SK-N-MC (cell line): ENCODE results near the gene RASSF10.

ENCODE experiments used
- DNase-seq: peaks from one replicate; pipeline ENCODE4 v3.0.0-alpha.2; 2011; ENCODE audit warnings: low read depth, low spot score
- H3K27ac ChIP-seq: fragments of 200-600 bp; sonication (generic); 2 replicates; pipeline ENCODE4 v1.5.1; 2016; ENCODE audit warnings: mixed run types
- H3K36me3 ChIP-seq: fragments of 200-600 bp; sonication (generic); 2 replicates; pipeline ENCODE4 v1.6.1; 2017; ENCODE audit warnings: antibody characterized with exemption, low read length, mixed read lengths; ENCODE audit not compliant: insufficient read depth
- H3K4me3 ChIP-seq: fragments of 200-600 bp; sonication (generic); 2 replicates; pipeline ENCODE4 v1.5.1; 2016
- H3K9ac ChIP-seq: fragments of 200-600 bp; sonication (generic); 2 replicates; pipeline ENCODE4 v1.8.0; 2017; ENCODE audit warnings: mixed run types, mixed read lengths; ENCODE audit not compliant: insufficient read length
- H3K9me3 ChIP-seq: fragments of 200-600 bp; sonication (generic); 2 replicates; pipeline ENCODE4 v1.6.1; 2017; ENCODE audit warnings: low read depth, mild to moderate bottlenecking, antibody characterized with exemption, low read length, moderate library complexity, mixed read lengths
- EZH2 ChIP-seq: fragments of 200-600 bp; sonication (generic); IDR thresholded peaks from one replicate; pipeline ENCODE4 v1.6.1; 2017; ENCODE audit warnings: antibody characterized with exemption
- FOXP2 ChIP-seq: optimal IDR thresholded peaks from 2 replicates; pipeline ENCODE3; 2011; ENCODE audit warnings: mild to moderate bottlenecking, moderate library complexity; ENCODE audit not compliant: insufficient read depth; ENCODE audit errors: extremely low read length, control extremely low read depth
- POLR2AphosphoS5 ChIP-seq: IDR thresholded peaks from 2 replicates; pipeline ENCODE4 v1.6.1; 2012; ENCODE audit warnings: mild to moderate bottlenecking, low read depth, low read length, borderline replicate concordance

RASSF10 gene

GRCh38 chr11:12968826-12969225, 40.3 kb upstream of the RASSF10 start:
- Histone ChIP-seq H3K4me3 (no peak overlapping the region), H3K27ac (no peak overlapping the region), H3K9ac (no peak overlapping the region), H3K9me3 (no peaks in the 10 kb centered on the region), H3K36me3 (no peaks in the 10 kb centered on the region)
- no peak for DNase-seq
- TF ChIP-seq FOXP2 (no peak), EZH2 (no peak), POLR2AphosphoS5 (no peak)

- Histone ChIP-seq H3K9me3 (no peaks in the 10 kb centered on the region), H3K27ac (no peak overlapping the region), H3K36me3 (no peaks in the 10 kb centered on the region), H3K4me3 (no peak overlapping the region), H3K9ac (no peak overlapping the region)
- DNase-seq, result no peak
- TF ChIP-seq POLR2AphosphoS5, result no peak
- no peak for TF ChIP-seq EZH2
- no peak for TF ChIP-seq FOXP2
Measured at GRCh38 chr11:12971955-12972354, 37.2 kb upstream of the RASSF10 start.

- Histone ChIP-seq H3K27ac (no peak overlapping the region), H3K9me3 (no peaks in the 10 kb centered on the region), H3K4me3 (no peak overlapping the region), H3K36me3 (no peaks in the 10 kb centered on the region), H3K9ac (no peak overlapping the region)
- no peak for TF ChIP-seq POLR2AphosphoS5
- TF ChIP-seq EZH2, result no peak
- no peak for TF ChIP-seq FOXP2
- no peak for DNase-seq
Measured at GRCh38 chr11:12973528-12974181, 35.5 kb upstream of the RASSF10 start.

GRCh38 chr11:12975195-12975594, 33.9 kb upstream of the RASSF10 start:
- H3K36me3 ChIP-seq, result no peaks in the 10 kb centered on the region
- TF ChIP-seq FOXP2 (no peak), EZH2 (no peak), POLR2AphosphoS5 (no peak)
- DNase-seq, result no peak

GRCh38 chr11:12979928-12980689, 29.0 kb upstream of the RASSF10 start:
- TF ChIP-seq EZH2, result no peak
- TF ChIP-seq POLR2AphosphoS5, result no peak
- no peak for TF ChIP-seq FOXP2
- no peak for DNase-seq
- Histone ChIP-seq H3K27ac (no peak overlapping the region), H3K9me3 (no peaks in the 10 kb centered on the region), H3K9ac (no peak overlapping the region), H3K4me3 (no peak overlapping the region), H3K36me3 (no peaks in the 10 kb centered on the region)

More at GRCh38 chr11:12975195-12975594, 33.9 kb upstream of the RASSF10 start:
- Histone ChIP-seq H3K4me3 (no peak overlapping the region), H3K9me3 (no peaks in the 10 kb centered on the region), H3K27ac (no peak overlapping the region), H3K9ac (no peak overlapping the region)

GRCh38 chr11:12981676-12982522, 27.2 kb upstream of the RASSF10 start:
- Histone ChIP-seq H3K4me3 (no peak overlapping the region), H3K9ac (no peak overlapping the region), H3K36me3 (no peaks in the 10 kb centered on the region), H3K27ac (no peak overlapping the region), H3K9me3 (no peaks in the 10 kb centered on the region)
- TF ChIP-seq FOXP2 (no peak), EZH2 (no peak), POLR2AphosphoS5 (no peak)
- DNase-seq, result no peak

GRCh38 chr11:12983336-12983735, 25.8 kb upstream of the RASSF10 start:
- H3K9ac ChIP-seq, result no peak overlapping the region
- TF ChIP-seq FOXP2 (no peak), EZH2 (no peak), POLR2AphosphoS5 (no peak)
- H3K9me3 ChIP-seq, result no peaks in the 10 kb centered on the region
- no peak overlapping the region for H3K4me3 ChIP-seq
- H3K36me3 ChIP-seq, result no peaks in the 10 kb centered on the region
- DNase-seq, result no peak
- no peak overlapping the region for H3K27ac ChIP-seq
